WTC11 (cell line): ENCODE measurements around the gene KEL. TPM values are rescaled to one million over a fixed set of nuclear protein-coding genes. Genes with fewer than 3 reads are reported as not detected.

Source experiments
- ATAC-seq: fragments of 200-7000 bp; cut with Tn5 transposase; 2 replicates; pipeline ENCODE4 v1.10.0; 2021; ENCODE audit warnings: mild to moderate bottlenecking, moderate library complexity
- CTCF ChIA-PET: fragments of 300-600 bp; sonication (Branson Sonifier 250); formaldehyde crosslinking; loops from one replicate; lab custom pipeline; 2021; ENCODE audit warnings: antibody characterized with exemption; lab: Charles Lee
- POLR2A ChIA-PET: fragments of 350-600 bp; sonication (Branson Sonifier 250); formaldehyde crosslinking; loops from one replicate; lab custom pipeline; 2021; ENCODE audit warnings: antibody characterized with exemption; lab: Charles Lee
- DNase-seq: peaks from one replicate; pipeline ENCODE4 v3.0.0; 2021; ENCODE audit warnings: low spot score
- H3K27ac Mint-ChIP-seq: 2 replicates; pipeline ENCODE4 v1.8.0; 2021; ENCODE audit warnings: mixed read lengths
- H3K27me3 Mint-ChIP-seq: 2 replicates; pipeline ENCODE4 v1.8.0; 2021; ENCODE audit warnings: low read depth, mild to moderate bottlenecking, moderate library complexity, mixed read lengths
- H3K36me3 Mint-ChIP-seq: 2 replicates; pipeline ENCODE4 v1.8.0; 2021; ENCODE audit warnings: mixed read lengths
- H3K4me1 Mint-ChIP-seq: 2 replicates; pipeline ENCODE4 v1.8.0; 2022; ENCODE audit warnings: mixed read lengths
- H3K4me3 Mint-ChIP-seq: 2 replicates; pipeline ENCODE4 v1.8.0; 2021; ENCODE audit warnings: mild to moderate bottlenecking, moderate library complexity, mixed read lengths
- H3K9me3 Mint-ChIP-seq: 2 replicates; pipeline ENCODE4 v1.8.0; 2021; ENCODE audit warnings: mixed read lengths
- CREB1 ChIP-seq: sonication (generic); formaldehyde crosslinking; IDR thresholded peaks from 2 replicates; pipeline ENCODE4 v1.8.0; 2023; ENCODE audit warnings: mild to moderate bottlenecking, missing genetic modification reagents
- FOXK1 ChIP-seq: sonication (generic); formaldehyde crosslinking; IDR thresholded peaks from 2 replicates; pipeline ENCODE4 v1.8.0; 2022; ENCODE audit warnings: mild to moderate bottlenecking, moderate library complexity, missing genetic modification reagents
- FOXP4 ChIP-seq: sonication (generic); formaldehyde crosslinking; IDR thresholded peaks from 2 replicates; pipeline ENCODE4 v1.8.0; 2022; ENCODE audit warnings: mild to moderate bottlenecking, missing genetic modification reagents
- GRHL2 ChIP-seq: fragments of 250-450 bp; sonication (Bioruptor Pico); IDR thresholded peaks from 2 replicates; pipeline ENCODE4 v1.8.0; 2022; ENCODE audit warnings: mild to moderate bottlenecking, moderate library complexity; ENCODE audit not compliant: insufficient replicate concordance, severe bottlenecking
- GTF2I ChIP-seq: fragments of 250-450 bp; sonication (Bioruptor Pico); conservative IDR thresholded peaks from 2 replicates; pipeline ENCODE4 v1.4.0; 2021; ENCODE audit warnings: mild to moderate bottlenecking
- KAT7 ChIP-seq: sonication (generic); formaldehyde crosslinking; IDR thresholded peaks from 2 replicates; pipeline ENCODE4 v1.8.1; 2023; ENCODE audit warnings: missing genetic modification reagents, mild to moderate bottlenecking, borderline replicate concordance
- MXD4 ChIP-seq: fragments of 250-450 bp; sonication (Bioruptor Pico); IDR thresholded peaks from 2 replicates; pipeline ENCODE4 v1.8.0; 2021; ENCODE audit warnings: mild to moderate bottlenecking, moderate library complexity, borderline replicate concordance
- NFYB ChIP-seq: sonication (generic); formaldehyde crosslinking; conservative IDR thresholded peaks from 2 replicates; pipeline ENCODE4 v1.8.0; 2022; ENCODE audit warnings: low read depth, missing genetic modification reagents
- NR2C2 ChIP-seq: sonication (generic); formaldehyde crosslinking; IDR thresholded peaks from 2 replicates; pipeline ENCODE4 v1.8.0; 2022; ENCODE audit warnings: mild to moderate bottlenecking, missing genetic modification reagents
- OVOL2 ChIP-seq: fragments of 250-450 bp; sonication (Bioruptor Pico); IDR thresholded peaks from 2 replicates; pipeline ENCODE4 v1.9.0; 2021; ENCODE audit warnings: mild to moderate bottlenecking, borderline replicate concordance
- PREB ChIP-seq: sonication (generic); formaldehyde crosslinking; IDR thresholded peaks from 2 replicates; pipeline ENCODE4 v1.8.1; 2022; ENCODE audit warnings: mild to moderate bottlenecking, missing genetic modification reagents, moderate library complexity, borderline replicate concordance
- STAT6 ChIP-seq: sonication (generic); formaldehyde crosslinking; conservative IDR thresholded peaks from 2 replicates; pipeline ENCODE4 v1.8.1; 2023; ENCODE audit warnings: mild to moderate bottlenecking, low read depth, missing genetic modification reagents, moderate library complexity
- TCF7 ChIP-seq: sonication (generic); formaldehyde crosslinking; IDR thresholded peaks from 2 replicates; pipeline ENCODE4 v1.8.0; 2022; ENCODE audit warnings: mild to moderate bottlenecking, low read depth, missing genetic modification reagents, moderate library complexity
- TEAD4 ChIP-seq: sonication (generic); formaldehyde crosslinking; IDR thresholded peaks from 2 replicates; pipeline ENCODE4 v1.8.0; 2022; ENCODE audit warnings: mild to moderate bottlenecking, missing genetic modification reagents
- ZNF138 ChIP-seq: sonication (generic); formaldehyde crosslinking; conservative IDR thresholded peaks from 2 replicates; pipeline ENCODE4 v1.8.1; 2022; ENCODE audit warnings: mild to moderate bottlenecking, moderate library complexity, missing genetic modification reagents
- ZNF317 ChIP-seq: sonication (generic); formaldehyde crosslinking; IDR thresholded peaks from 2 replicates; pipeline ENCODE4 v1.8.1; 2023; ENCODE audit warnings: low read depth, mild to moderate bottlenecking, moderate library complexity, missing genetic modification reagents, borderline replicate concordance
- ZNF423 ChIP-seq: fragments of 250-450 bp; sonication (Bioruptor Pico); IDR thresholded peaks from 2 replicates; pipeline ENCODE4 v2.1.2; 2022; ENCODE audit warnings: mild to moderate bottlenecking, moderate library complexity
- ZNF512 ChIP-seq: sonication (generic); formaldehyde crosslinking; IDR thresholded peaks from 2 replicates; pipeline ENCODE4 v1.8.1; 2022; ENCODE audit warnings: missing genetic modification reagents, borderline replicate concordance
- ZNF671 ChIP-seq: fragments of 250-450 bp; sonication (Bioruptor Pico); IDR thresholded peaks from 2 replicates; pipeline ENCODE4 v1.8.0; 2021; ENCODE audit warnings: mild to moderate bottlenecking
- total RNA-seq: library from RNA; stranded (reverse); gene quantifications from 3 replicates; pipeline ENCODE4 v1.2.3, GENCODE V29; 2021
- TF ChIP-seq, protein P1 (sequence below): sonication (generic); formaldehyde crosslinking; IDR thresholded peaks from 2 replicates; pipeline ENCODE4 v1.8.1; 2023; ENCODE audit warnings: mild to moderate bottlenecking, missing genetic modification reagents
- TF ChIP-seq, protein P2 (sequence below): sonication (generic); formaldehyde crosslinking; IDR thresholded peaks from 2 replicates; pipeline ENCODE4 v1.8.1; 2023; ENCODE audit warnings: mild to moderate bottlenecking, missing genetic modification reagents, borderline replicate concordance

KEL gene
- total RNA-seq, 1 experiment from 2014 or later = 0.87 TPM

DNA sequence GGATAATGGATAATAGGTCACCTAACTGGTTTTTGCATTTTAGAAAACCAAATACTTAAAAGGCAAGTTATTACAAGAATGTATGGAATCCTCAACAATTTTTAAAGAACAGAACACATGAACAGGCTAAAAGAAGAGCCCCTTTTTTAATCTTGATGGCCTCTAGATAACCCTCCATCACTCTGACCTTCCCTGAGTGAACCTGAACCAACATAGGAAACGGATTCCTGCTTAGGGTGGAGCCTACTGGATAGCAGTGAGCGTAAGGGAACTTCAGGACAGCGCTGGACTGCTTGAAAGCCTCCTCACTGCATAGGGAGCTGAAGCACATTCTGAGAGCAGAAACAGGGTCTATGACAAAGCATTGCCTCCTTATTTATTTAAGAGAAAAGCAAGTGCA is 49.1 kb downstream of the KEL start:
- DNase-seq = no peak
- ChIA-PET CTCF (no interaction called here), POLR2A (no interaction called here)
- Mint-ChIP-seq H3K9me3 (no peaks in the 10 kb centered on the region; the same call in 1 of the 2 replicates), H3K36me3 (no peaks in the 10 kb centered on the region), H3K27ac (no peak overlapping the region), H3K27me3 (no peaks in the 10 kb centered on the region; the same call in 1 of the 2 replicates), H3K4me3 (no peak overlapping the region), H3K4me1 (0 out of 2 replicates have a peak, but pooled peaks cover 2% of the 10 kb centered on the region)
- TF ChIP-seq ZNF423 = no peak
- TF ChIP-seq ZNF671 = no peak
- TF ChIP-seq GRHL2 = no peak
- TF ChIP-seq ZNF512 (CRISPR knock-in tag) = no peak
- TF ChIP-seq PREB (CRISPR knock-in tag) = no peak
- ATAC-seq = no peak

DNA sequence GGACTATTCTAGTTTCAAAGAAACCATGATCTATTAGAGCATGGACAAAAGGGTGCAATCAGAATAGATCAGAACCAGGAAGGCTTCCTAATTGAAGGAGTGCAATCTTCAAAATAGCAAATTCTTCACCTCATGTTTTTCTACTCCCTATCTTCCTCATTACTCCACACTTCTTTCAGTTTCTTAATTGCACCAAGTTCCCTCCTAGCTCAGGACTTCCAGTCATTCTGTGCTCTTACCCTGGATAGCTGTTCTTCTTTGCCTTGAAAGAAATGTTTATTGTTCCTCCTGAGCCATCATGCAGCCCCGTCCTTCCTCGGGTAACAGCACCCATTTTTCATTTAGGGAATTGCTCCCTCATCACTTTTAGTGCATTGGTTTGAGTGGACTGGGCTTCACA is 51.7 kb downstream of the KEL start:
- DNase-seq (no peak), ATAC-seq (no peak)
- H3K4me1 Mint-ChIP-seq = 0 out of 2 replicates have a peak, but pooled peaks cover 2% of the 10 kb centered on the region
- peaks cover 24% of the 10 kb centered on the region for H3K9me3 Mint-ChIP-seq
- ChIA-PET CTCF (interaction anchor here (1.0 to 2.4 kb wide), 11 partner anchors 12 to 305 kb away, joined by 3 to 12 read pairs (median 4); partner anchors contain the start of gene TRPV6), POLR2A (no interaction called here)
- peaks cover 3% of the 10 kb centered on the region; the same call in 1 of the 2 replicates for H3K27me3 Mint-ChIP-seq
- H3K4me3 Mint-ChIP-seq = no peak overlapping the region
- H3K36me3 Mint-ChIP-seq = peaks cover 19% of the 10 kb centered on the region
- H3K27ac Mint-ChIP-seq = no peak overlapping the region
- TF ChIP-seq STAT6 (CRISPR knock-in tag) (no peak), GTF2I (no peak), CREB1 (CRISPR knock-in tag) (no peak), FOXP4 (CRISPR knock-in tag) (no peak), ZNF317 (CRISPR knock-in tag) (no peak), NFYB (CRISPR knock-in tag) (no peak), KAT7 (no peak), ZNF138 (CRISPR knock-in tag) (no peak), NR2C2 (no peak)

- Mint-ChIP-seq H3K36me3 (peaks cover 19% of the 10 kb centered on the region), H3K9me3 (peaks cover 24% of the 10 kb centered on the region), H3K4me1 (0 out of 2 replicates have a peak, but pooled peaks cover 2% of the 10 kb centered on the region), H3K27ac (no peak overlapping the region), H3K4me3 (no peak overlapping the region), H3K27me3 (peaks cover 3% of the 10 kb centered on the region; the same call in 1 of the 2 replicates)
- ATAC-seq (no peak), DNase-seq (no peak)
- ChIA-PET CTCF (interaction anchor here (0.9 to 2.4 kb wide), 19 partner anchors 9 to 305 kb away, joined by 3 to 12 read pairs (median 4); partner anchors contain the start of genes LLCFC1 and TRPV6), POLR2A (no interaction called here)
- TF ChIP-seq FOXK1 (no peak), OVOL2 (no peak), TEAD4 (CRISPR knock-in tag) (no peak), MXD4 (CRISPR knock-in tag) (no peak), TCF7 (CRISPR knock-in tag) (no peak)
- TF ChIP-seq, protein P1, sequence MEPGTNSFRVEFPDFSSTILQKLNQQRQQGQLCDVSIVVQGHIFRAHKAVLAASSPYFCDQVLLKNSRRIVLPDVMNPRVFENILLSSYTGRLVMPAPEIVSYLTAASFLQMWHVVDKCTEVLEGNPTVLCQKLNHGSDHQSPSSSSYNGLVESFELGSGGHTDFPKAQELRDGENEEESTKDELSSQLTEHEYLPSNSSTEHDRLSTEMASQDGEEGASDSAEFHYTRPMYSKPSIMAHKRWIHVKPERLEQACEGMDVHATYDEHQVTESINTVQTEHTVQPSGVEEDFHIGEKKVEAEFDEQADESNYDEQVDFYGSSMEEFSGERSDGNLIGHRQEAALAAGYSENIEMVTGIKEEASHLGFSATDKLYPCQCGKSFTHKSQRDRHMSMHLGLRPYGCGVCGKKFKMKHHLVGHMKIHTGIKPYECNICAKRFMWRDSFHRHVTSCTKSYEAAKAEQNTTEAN (CRISPR knock-in tag) = no peak
- TF ChIP-seq, protein P2, sequence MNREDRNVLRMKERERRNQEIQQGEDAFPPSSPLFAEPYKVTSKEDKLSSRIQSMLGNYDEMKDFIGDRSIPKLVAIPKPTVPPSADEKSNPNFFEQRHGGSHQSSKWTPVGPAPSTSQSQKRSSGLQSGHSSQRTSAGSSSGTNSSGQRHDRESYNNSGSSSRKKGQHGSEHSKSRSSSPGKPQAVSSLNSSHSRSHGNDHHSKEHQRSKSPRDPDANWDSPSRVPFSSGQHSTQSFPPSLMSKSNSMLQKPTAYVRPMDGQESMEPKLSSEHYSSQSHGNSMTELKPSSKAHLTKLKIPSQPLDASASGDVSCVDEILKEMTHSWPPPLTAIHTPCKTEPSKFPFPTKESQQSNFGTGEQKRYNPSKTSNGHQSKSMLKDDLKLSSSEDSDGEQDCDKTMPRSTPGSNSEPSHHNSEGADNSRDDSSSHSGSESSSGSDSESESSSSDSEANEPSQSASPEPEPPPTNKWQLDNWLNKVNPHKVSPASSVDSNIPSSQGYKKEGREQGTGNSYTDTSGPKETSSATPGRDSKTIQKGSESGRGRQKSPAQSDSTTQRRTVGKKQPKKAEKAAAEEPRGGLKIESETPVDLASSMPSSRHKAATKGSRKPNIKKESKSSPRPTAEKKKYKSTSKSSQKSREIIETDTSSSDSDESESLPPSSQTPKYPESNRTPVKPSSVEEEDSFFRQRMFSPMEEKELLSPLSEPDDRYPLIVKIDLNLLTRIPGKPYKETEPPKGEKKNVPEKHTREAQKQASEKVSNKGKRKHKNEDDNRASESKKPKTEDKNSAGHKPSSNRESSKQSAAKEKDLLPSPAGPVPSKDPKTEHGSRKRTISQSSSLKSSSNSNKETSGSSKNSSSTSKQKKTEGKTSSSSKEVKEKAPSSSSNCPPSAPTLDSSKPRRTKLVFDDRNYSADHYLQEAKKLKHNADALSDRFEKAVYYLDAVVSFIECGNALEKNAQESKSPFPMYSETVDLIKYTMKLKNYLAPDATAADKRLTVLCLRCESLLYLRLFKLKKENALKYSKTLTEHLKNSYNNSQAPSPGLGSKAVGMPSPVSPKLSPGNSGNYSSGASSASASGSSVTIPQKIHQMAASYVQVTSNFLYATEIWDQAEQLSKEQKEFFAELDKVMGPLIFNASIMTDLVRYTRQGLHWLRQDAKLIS (CRISPR knock-in tag) = no peak
Observed at GRCh38 chr7:142910031-142910433, 52.1 kb downstream of the KEL start.
